ENCODE measurements around the gene KRTAP19-6.

KRTAP19-6 gene

DNA sequence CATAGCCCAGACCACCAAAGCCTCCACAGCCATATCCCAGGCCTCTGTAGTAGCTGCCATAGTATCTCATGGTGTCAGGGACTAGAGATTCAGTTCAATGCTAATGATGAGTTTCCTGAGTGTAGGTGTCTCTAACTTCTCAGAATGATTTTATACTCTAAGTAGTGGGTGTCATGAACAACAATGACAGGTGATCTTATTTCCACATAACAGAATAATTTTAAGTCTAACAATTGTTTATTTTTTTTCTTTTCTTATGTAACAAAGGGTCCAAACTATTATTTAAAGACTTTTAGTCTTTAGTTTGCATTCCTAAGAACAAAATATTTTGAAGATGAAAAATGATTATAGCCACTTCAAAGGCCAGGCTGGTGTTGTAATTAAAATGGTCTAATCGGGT lies at the start of gene KRTAP19-6:
Gene KRTAP19-6, minus strand, starts transcription at position 101 of the 400 bp plus-strand sequence. Its CDS starts 31 bp downstream, at position 70.
- no peak for DNase-seq

GRCh38 chr21:30590297-30590696 lies 48.6 kb upstream of the KRTAP19-6 start, which contains the start of gene KRTAP22-2:
Gene KRTAP22-2, minus strand, starts transcription at chr21:30590397.
- DNase-seq = no peak

GRCh38 chr21:30582870-30583269 lies 41.2 kb upstream of the KRTAP19-6 start:
- no peak for DNase-seq

GRCh38 chr21:30580132-30580531 lies 38.5 kb upstream of the KRTAP19-6 start:
- no peak for DNase-seq

DNA sequence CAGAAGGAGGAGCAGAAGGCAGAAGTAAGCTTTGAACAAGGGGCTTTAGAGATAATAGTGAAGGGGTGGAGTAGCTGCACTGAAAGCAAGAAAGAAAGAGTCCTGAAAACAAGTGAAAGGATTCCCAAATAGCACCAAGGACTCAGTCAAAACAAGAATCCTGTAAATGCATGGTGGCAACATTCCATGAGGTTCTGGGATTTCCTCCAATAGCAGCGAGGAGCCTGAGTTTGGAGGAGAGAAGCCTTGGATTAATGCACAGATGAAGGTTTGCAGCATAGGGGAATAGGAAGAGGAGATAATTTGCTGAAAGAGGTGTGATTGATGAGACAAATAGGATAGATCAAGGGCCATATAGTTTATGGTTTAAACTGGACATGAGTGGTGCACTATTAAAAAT lies 37.7 kb upstream of the KRTAP19-6 start:
- no peak for DNase-seq

DNA sequence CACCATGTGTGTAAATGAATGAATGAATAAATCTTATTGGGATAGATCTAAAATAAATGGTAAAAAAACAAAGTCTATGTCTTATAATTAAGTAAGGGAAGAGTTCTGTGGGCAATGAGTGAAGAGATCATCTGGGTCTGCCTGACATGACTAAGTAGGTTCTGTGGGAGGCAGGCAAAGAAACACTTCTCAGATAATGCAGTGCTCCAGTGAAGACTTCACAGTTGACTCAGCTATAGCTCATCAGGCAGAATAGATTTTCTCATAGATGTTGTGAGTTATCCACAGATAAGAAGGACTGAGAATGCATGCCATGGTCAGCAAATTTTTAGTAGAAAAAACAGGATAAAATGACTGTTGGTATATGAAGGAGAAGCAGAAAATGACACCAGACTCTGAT lies 36.1 kb upstream of the KRTAP19-6 start:
- DNase-seq = no peak

- DNase-seq = no peak
These were observed 26.0 kb upstream of the KRTAP19-6 start for GRCh38 chr21:30567617-30568016.

DNA sequence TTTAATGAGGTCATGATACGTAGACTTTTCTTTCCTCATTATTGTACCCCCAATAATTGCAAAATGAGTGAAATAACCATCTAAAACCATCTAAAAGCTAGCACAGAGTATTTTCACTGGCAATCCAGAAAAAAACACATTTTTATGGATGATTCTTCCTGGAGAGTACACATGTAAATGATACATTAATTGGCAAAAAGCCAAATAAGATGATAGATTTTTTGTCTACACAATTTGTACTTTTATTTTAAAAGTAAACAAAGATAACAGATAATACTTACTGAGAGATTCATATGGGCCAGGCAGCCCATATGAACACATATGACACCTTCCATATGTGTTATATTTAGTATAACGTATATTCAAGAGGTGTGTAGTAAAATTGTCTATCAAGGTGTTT lies 22.0 kb upstream of the KRTAP19-6 start:
- no peak for DNase-seq

- DNase-seq = no peak
These were observed 21.4 kb upstream of the KRTAP19-6 start for GRCh38 chr21:30563072-30563471.

DNA sequence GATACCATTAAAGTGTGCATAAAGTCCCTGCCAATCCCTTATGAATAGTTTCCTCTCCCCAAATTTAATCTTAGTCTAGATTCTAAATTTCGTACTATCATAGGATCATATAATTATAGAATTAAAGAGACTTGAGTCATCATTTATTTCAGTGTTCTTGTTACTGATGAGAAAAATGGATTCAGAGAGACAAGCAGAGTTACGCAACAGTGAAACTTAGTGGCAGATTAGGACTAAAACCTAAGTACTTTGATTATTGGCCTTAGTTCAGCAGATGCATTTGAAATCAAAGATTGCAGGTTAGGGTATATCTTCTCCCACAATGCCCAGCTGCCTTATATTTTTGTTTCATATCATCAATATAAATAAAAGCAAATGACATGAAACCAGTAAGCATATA lies 20.3 kb upstream of the KRTAP19-6 start:
- DNase-seq = no peak

- DNase-seq = no peak
These were observed 19.7 kb upstream of the KRTAP19-6 start, which contains the start of gene KRTAP19-7 for GRCh38 chr21:30561264-30561895. Gene KRTAP19-7, minus strand, starts transcription at chr21:30561314. Its CDS starts 25 bp downstream, at chr21:30561289.

DNA sequence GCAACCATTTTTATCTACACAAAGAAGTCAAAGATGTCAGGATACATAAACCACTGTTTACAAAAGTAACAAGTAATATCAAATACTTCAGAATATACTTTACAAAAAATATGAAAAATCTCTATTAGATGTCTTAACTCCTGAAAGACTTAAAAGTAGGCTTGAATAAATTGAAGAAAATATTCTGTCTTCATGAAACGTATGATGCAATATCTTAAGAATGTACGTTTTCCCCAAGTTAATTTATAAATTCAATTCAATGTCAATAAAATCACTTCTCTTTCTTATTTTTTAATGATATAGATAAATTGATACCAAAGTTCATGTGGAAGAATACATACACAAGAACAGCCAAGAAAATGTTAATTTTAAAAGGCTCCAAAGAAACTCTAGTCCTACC lies 13.4 kb upstream of the KRTAP19-6 start:
- no peak for DNase-seq

DNA sequence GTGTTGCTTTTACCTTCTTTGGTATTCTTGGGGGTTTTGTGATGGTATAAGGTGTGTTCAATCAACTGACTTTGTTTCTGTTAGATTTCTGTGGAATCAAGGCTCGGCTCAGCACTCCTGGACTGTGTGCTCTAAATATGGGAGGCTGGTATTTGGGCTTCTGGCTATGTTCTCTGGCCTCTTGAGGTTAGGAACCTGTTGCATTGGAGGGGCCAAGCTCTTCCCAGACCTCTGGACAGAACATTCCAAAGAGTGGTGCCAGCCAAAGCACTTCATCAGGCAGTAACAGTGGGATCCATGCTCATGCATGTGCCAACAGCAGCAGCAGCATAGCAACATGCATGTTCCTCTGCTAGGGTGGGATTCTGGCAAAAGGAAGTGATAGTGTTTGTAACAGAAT lies 11.1 kb upstream of the KRTAP19-6 start:
- DNase-seq = no peak

GRCh38 chr21:30518876-30519275 lies 22.8 kb downstream of the KRTAP19-6 start:
- no peak for DNase-seq

DNA sequence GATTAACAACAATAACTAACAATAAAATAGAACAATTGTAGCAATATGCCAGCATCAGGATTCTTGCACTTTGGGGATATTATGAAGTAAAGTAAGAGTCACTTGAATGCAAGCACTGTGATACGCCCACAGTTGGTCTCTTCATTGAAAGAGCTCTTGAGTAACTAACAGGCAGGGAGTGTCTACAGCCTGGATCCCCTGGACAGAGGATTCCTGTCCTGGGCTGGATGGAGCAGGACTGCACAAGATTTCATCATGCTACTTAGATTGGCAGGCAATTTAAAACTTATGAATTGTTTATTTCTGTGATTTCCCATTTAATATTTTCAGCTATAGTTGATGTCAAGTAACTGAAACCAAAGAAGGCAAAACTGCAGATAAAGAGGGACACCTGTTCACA lies 26.0 kb downstream of the KRTAP19-6 start:
- no peak for DNase-seq

DNA sequence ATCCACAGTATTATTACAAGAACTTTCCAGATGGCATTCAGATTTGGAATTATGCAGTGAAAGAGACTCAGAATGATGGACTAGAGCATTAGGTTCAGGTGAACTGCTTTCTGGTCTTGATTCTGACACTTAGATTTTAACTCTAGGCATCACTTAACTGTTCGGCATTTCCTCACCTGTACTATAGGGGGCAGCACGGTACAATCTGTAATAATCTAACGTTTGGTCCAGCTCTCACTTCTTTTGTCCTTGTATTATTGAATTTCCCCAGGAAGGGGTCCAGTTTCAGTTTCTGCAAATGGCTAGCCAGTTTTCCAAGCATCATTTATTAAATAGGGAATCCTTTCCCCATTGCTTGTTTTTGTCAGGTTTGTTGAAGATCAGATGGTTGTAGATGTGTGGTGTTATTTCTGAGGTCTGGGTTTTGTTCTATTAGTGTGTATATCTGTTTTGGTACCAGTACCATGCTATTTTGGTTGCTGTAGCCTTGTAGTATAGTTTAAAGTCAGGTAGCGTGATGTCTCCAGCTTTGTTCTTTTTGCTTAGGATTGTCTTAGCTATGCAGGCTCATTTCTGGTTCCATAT lies 36.0 kb downstream of the KRTAP19-6 start:
- DNase-seq = peak; percentile 38

- no peak for DNase-seq
These were observed 39.6 kb downstream of the KRTAP19-6 start, which contains the start of gene KRTAP19-5 for GRCh38 chr21:30502041-30502440. Gene KRTAP19-5, minus strand, starts transcription at chr21:30502141. Its CDS starts 51 bp downstream, at chr21:30502090.

- no peak for DNase-seq
These were observed 44.6 kb downstream of the KRTAP19-6 start, which contains the start of gene KRTAP19-4 for GRCh38 chr21:30497065-30497464. Gene KRTAP19-4, minus strand, starts transcription at chr21:30497165. Its CDS starts 55 bp downstream, at chr21:30497110.

GRCh38 chr21:30491963-30492428 lies 49.7 kb downstream of the KRTAP19-6 start, which contains the start of gene KRTAP19-3:
Gene KRTAP19-3, minus strand, starts transcription at chr21:30492013. Its CDS starts 56 bp downstream, at chr21:30491957.
- no peak for DNase-seq
